Left lung (tissue), 10 donors: Measurements from ENCODE around the gene SYT1. TPM values are rescaled to one million over a fixed set of nuclear protein-coding genes. Genes with fewer than 3 reads are reported as not detected.
"Not testable (repeated sequence)": the region's sequence is repeated elsewhere in the genome, so short reads cannot be mapped to it uniquely, and the experiment has no call there.

ENCODE experiments used
- ATAC-seq: fragments of 200-7000 bp; cut with Tn5 transposase; one replicate; pipeline ENCODE4 v1.9.1; 2020; ENCODE audit warnings: moderate library complexity
- DNase-seq, 4 donors: peaks; one replicate each; pipeline ENCODE4 v3.0.0-alpha.2; 2013 to 2020
- H3K27ac ChIP-seq, 2 donors: fragments of 200-600 bp; sonication (generic) in 1 of 2; one replicate each; pipeline versions ENCODE4 v1.5.0 to v1.8.0; 2020 to 2021
- H3K27me3 ChIP-seq, 2 donors: fragments of 200-600 bp; sonication (generic) in 1 of 2; one replicate each; pipeline versions ENCODE4 v1.5.0 to v1.8.0; 2020 to 2021
- H3K36me3 ChIP-seq, 2 donors: fragments of 200-600 bp; sonication (generic) in 1 of 2; one replicate each; pipeline versions ENCODE4 v1.5.0 to v1.8.0; 2020 to 2021
- H3K4me1 ChIP-seq, 2 donors: fragments of 200-600 bp; one replicate each; pipeline ENCODE4 v1.8.0; 2021
- H3K4me3 ChIP-seq, 2 donors: fragments of 200-600 bp; sonication (generic) in 1 of 2; one replicate each; pipeline versions ENCODE4 v1.5.0 to v1.8.0; 2020 to 2021; ENCODE audit warnings: mild to moderate bottlenecking in 1 of 2
- H3K9me3 ChIP-seq, 2 donors: fragments of 200-600 bp; sonication (generic) in 1 of 2; one replicate each; pipeline versions ENCODE4 v1.5.0 to v1.8.0; 2020 to 2021
- CTCF ChIP-seq, 2 donors: fragments of 200-600 bp; sonication (generic) in 1 of 2; IDR thresholded peaks; one replicate each; pipeline versions ENCODE4 v1.5.0 to v1.8.0; 2021; ENCODE audit warnings: antibody characterized with exemption in 2 of 2
- intact Hi-C, 2 donors: fragments of 100-400 bp; cut with DNase I; formaldehyde crosslinking; loops; one replicate each; pipeline versions ENCODE4 v1.11.2 to v1.14.2; 2022
- polyA plus RNA-seq, 6 donors: library from polyadenylated mRNA; unstranded; fragments of 120-200 nt; gene quantifications; one replicate each; pipeline ENCODE4 v1.2.1, GENCODE V29; 2013; ENCODE audit not compliant: insufficient read length in 6 of 6
- total RNA-seq, 2 donors: library from RNA; stranded (reverse); fragmentation: NEBNext Ultra II Directional; extraction: Animal tissue kit (Norgen Biotek cat#: 25700); gene quantifications; one replicate each; pipeline ENCODE4 v1.2.1, GENCODE V29; 2021
- donor health status: DM: no; HTN: yes; CAD: no.
- donor health status: DM: no; HTN: no; CAD: no.

The SYT1 gene
- total and polyA plus RNA-seq, 8 donors = 1.5 to 6.9 (median 4.8) TPM

- no peaks in the 10 kb centered on the region for H3K36me3 ChIP-seq
- H3K27ac ChIP-seq = no peak overlapping the region
- DNase-seq (no peak), ATAC-seq (no peak)
- no peaks in the 10 kb centered on the region for H3K4me1 ChIP-seq
- H3K4me3 ChIP-seq = no peak overlapping the region
- H3K9me3 ChIP-seq = peaks cover 0 to 3% of the 10 kb centered on the region in 2 donors
- intact Hi-C loops = no loop called here
- no peak for TF ChIP-seq CTCF (IDR thresholded peaks at IDR 0.05)
- H3K27me3 ChIP-seq = no peaks in the 10 kb centered on the region
These were observed 156.4 kb downstream of the SYT1 start for GRCh38 chr12:79021021-79021420.

- TF ChIP-seq CTCF (IDR thresholded peaks at IDR 0.05) = no peak
- H3K4me3 ChIP-seq = no peak overlapping the region
- intact Hi-C loops = no loop called here
These were observed 158.7 kb downstream of the SYT1 start for GRCh38 chr12:79023261-79023660.

GRCh38 chr12:79023784-79024183 is 159.2 kb downstream of the SYT1 start:
- no peaks in the 10 kb centered on the region for H3K9me3 ChIP-seq
- DNase-seq (no peak), ATAC-seq (no peak)

More at GRCh38 chr12:79023261-79023660, 158.7 kb downstream of the SYT1 start:
- DNase-seq (no peak), ATAC-seq (no peak)
- Histone ChIP-seq H3K9me3 (no peaks in the 10 kb centered on the region), H3K4me1 (no peaks in the 10 kb centered on the region), H3K27ac (no peak overlapping the region), H3K36me3 (no peaks in the 10 kb centered on the region), H3K27me3 (no peaks in the 10 kb centered on the region)

GRCh38 chr12:79033788-79034187 is 169.2 kb downstream of the SYT1 start:
- Histone ChIP-seq H3K9me3 (no peaks in the 10 kb centered on the region), H3K27me3 (no peaks in the 10 kb centered on the region), H3K4me3 (no peak overlapping the region), H3K36me3 (no peaks in the 10 kb centered on the region), H3K27ac (no peak overlapping the region), H3K4me1 (no peaks in the 10 kb centered on the region)
- no peak for TF ChIP-seq CTCF (IDR thresholded peaks at IDR 0.05)
- intact Hi-C loops = no loop called here
- no peak for ATAC-seq
- DNase-seq = no peak

More at GRCh38 chr12:79023784-79024183, 159.2 kb downstream of the SYT1 start:
- no peaks in the 10 kb centered on the region for H3K27me3 ChIP-seq
- TF ChIP-seq CTCF (IDR thresholded peaks at IDR 0.05) = no peak
- no peak overlapping the region for H3K4me3 ChIP-seq
- no peak overlapping the region for H3K27ac ChIP-seq
- no peaks in the 10 kb centered on the region for H3K36me3 ChIP-seq
- intact Hi-C loops = no loop called here
- H3K4me1 ChIP-seq = no peaks in the 10 kb centered on the region

- H3K27ac ChIP-seq, intact Hi-C loops, H3K36me3 ChIP-seq, H3K4me3 ChIP-seq, H3K4me1 ChIP-seq, H3K27me3 ChIP-seq, H3K9me3 ChIP-seq, ATAC-seq: not testable (repeated sequence)
- peak in 1 of 4 donors; percentile 8 for DNase-seq
These were observed 180.2 kb downstream of the SYT1 start for GRCh38 chr12:79044748-79045147.

GRCh38 chr12:79045149-79045703 is 180.7 kb downstream of the SYT1 start:
- intact Hi-C loops, H3K36me3 ChIP-seq, H3K9me3 ChIP-seq, H3K27me3 ChIP-seq, ATAC-seq, H3K4me3 ChIP-seq, H3K27ac ChIP-seq, H3K4me1 ChIP-seq: not testable (repeated sequence)
- DNase-seq = peak in 1 of 4 donors; percentile 24
